ENCODE measurements around the gene SH3GL3. TPM values are rescaled to one million over a fixed set of nuclear protein-coding genes. Genes with fewer than 3 reads are reported as not detected.

Gene SH3GL3
- total and polyA plus RNA-seq, 4 donors: 0.31 to 8.4 (median 2.3) TPM

DNA sequence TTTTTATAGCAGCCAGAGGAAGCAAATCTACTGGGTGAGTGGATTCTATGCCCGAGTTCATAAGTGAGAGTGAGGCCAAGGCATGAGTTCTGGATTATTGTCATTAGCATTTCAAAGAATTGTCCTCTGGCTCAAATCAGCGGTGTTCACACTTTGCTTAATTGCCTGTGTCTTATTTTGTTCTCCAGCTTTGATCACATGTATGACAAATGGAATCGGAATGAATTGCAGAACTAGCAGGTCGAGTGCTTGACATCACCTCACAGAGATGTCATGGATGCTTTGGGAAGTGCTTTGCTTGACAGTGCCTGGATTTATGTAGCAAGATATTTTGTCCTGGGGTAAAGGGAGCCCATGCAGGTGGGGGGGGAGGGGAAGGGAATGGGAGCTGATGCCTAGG lies 68.0 kb downstream of the SH3GL3 start:
- ATAC-seq (ENCODE audit: insufficient read depth, low FRiP score) (no peak), DNase-seq (no peak)
- WGBS, 2 donors: 77 to 89% methylated on average over 4 of the region's 4 CpGs
- no peak overlapping the region for H3K9ac ChIP-seq (ENCODE audit: insufficient read depth in 1 of 2, low read length in 2 of 2)
- H3K9me3 ChIP-seq (ENCODE audit: control insufficient read depth in 4 of 4, insufficient read depth in 3 of 4, low read length in 3 of 4): no peaks in the 10 kb centered on the region
- no peaks in the 10 kb centered on the region for H3K27me3 ChIP-seq (ENCODE audit: control insufficient read depth in 3 of 3, insufficient read depth in 3 of 3, low read length in 2 of 3)
- H3K36me3 ChIP-seq (ENCODE audit: control insufficient read depth in 4 of 4, insufficient read depth in 4 of 4, low read length in 4 of 4): no peaks in the 10 kb centered on the region
- H3K4me3 ChIP-seq: no peak overlapping the region
- TF ChIP-seq, protein P1, sequence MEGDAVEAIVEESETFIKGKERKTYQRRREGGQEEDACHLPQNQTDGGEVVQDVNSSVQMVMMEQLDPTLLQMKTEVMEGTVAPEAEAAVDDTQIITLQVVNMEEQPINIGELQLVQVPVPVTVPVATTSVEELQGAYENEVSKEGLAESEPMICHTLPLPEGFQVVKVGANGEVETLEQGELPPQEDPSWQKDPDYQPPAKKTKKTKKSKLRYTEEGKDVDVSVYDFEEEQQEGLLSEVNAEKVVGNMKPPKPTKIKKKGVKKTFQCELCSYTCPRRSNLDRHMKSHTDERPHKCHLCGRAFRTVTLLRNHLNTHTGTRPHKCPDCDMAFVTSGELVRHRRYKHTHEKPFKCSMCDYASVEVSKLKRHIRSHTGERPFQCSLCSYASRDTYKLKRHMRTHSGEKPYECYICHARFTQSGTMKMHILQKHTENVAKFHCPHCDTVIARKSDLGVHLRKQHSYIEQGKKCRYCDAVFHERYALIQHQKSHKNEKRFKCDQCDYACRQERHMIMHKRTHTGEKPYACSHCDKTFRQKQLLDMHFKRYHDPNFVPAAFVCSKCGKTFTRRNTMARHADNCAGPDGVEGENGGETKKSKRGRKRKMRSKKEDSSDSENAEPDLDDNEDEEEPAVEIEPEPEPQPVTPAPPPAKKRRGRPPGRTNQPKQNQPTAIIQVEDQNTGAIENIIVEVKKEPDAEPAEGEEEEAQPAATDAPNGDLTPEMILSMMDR (IDR thresholded peaks at IDR 0.05; ENCODE audit: control extremely low read depth, extremely low read depth): no peak
- no peak overlapping the region for H3K27ac ChIP-seq (ENCODE audit: low read depth in 1 of 2, low read length in 1 of 2)
- H3K4me1 ChIP-seq (ENCODE audit: control insufficient read depth in 5 of 5, insufficient read depth in 5 of 5, low read length in 5 of 5): no peaks in the 10 kb centered on the region

DNA sequence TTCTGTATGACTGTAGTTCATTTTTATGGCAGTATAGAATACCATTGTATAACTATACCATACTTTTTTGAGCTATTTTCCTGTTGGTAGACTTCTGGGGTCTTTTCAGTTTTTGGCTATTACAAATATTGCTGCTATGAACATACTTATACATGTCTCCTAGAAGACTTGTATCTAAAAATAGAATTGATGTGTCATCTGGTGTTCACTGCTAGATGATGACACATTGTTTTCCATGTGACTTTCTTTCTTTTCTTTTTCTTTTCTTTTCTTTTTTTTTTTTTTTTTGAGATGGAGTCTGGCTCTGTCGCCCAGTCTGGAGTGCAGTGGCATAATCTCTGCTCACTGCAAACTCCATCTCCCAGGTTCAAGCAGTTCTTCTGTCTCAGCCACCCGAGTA lies 69.8 kb downstream of the SH3GL3 start:
- H3K9me3 ChIP-seq (ENCODE audit: control insufficient read depth in 4 of 4, insufficient read depth in 3 of 4, low read length in 3 of 4): no peaks in the 10 kb centered on the region
- H3K4me1 ChIP-seq (ENCODE audit: control insufficient read depth in 5 of 5, insufficient read depth in 5 of 5, low read length in 5 of 5): no peaks in the 10 kb centered on the region
- 88% methylated on average over 2 of the region's 2 CpGs for WGBS, 2 donors
- no peaks in the 10 kb centered on the region for H3K36me3 ChIP-seq (ENCODE audit: control insufficient read depth in 4 of 4, insufficient read depth in 4 of 4, low read length in 4 of 4)
- ATAC-seq (ENCODE audit: insufficient read depth, low FRiP score) (no peak), DNase-seq (no peak)
- H3K27ac ChIP-seq (ENCODE audit: low read depth in 1 of 2, low read length in 1 of 2): no peak overlapping the region
- H3K9ac ChIP-seq (ENCODE audit: insufficient read depth in 1 of 2, low read length in 2 of 2): no peak overlapping the region
- H3K4me3 ChIP-seq: no peak overlapping the region
- TF ChIP-seq, protein P1 (IDR thresholded peaks at IDR 0.05; ENCODE audit: control extremely low read depth, extremely low read depth): no peak
- H3K27me3 ChIP-seq (ENCODE audit: control insufficient read depth in 3 of 3, insufficient read depth in 3 of 3, low read length in 2 of 3): no peaks in the 10 kb centered on the region

DNA sequence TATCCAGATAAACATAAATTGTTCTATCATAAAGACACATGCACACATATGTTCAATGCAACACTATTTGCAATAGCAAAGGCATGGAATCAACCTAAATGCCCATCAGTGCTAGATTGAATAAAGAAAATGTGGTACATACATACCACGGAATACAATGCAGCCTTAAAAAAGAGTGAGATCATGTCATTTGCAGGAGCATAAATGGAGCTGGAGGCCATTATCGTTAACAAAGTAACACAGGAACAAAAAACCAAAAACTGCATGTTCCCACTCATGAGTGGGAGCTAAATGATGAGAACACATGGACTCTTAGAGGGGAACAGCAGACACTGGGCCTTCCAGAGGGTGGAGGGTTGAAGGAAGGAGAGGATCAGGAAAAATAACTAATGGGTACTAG lies 79.2 kb downstream of the SH3GL3 start:
- H3K9ac ChIP-seq (ENCODE audit: insufficient read depth in 1 of 2, low read length in 2 of 2): no peak overlapping the region
- peaks cover 0 to 8% (median 5%) of the 10 kb centered on the region in 4 donors for H3K9me3 ChIP-seq (ENCODE audit: control insufficient read depth in 4 of 4, insufficient read depth in 3 of 4, low read length in 3 of 4)
- ATAC-seq (ENCODE audit: insufficient read depth, low FRiP score): no peak
- TF ChIP-seq, protein P1 (IDR thresholded peaks at IDR 0.05; ENCODE audit: control extremely low read depth, extremely low read depth): no peak
- DNase-seq: no peak
- H3K27ac ChIP-seq (ENCODE audit: low read depth in 1 of 2, low read length in 1 of 2): no peak overlapping the region
- no peaks in the 10 kb centered on the region for H3K27me3 ChIP-seq (ENCODE audit: control insufficient read depth in 3 of 3, insufficient read depth in 3 of 3, low read length in 2 of 3)
- no peaks in the 10 kb centered on the region for H3K4me1 ChIP-seq (ENCODE audit: control insufficient read depth in 5 of 5, insufficient read depth in 5 of 5, low read length in 5 of 5)
- 86 to 87% methylated on average over 2 of the region's 2 CpGs for WGBS, 2 donors
- H3K4me3 ChIP-seq: no peak overlapping the region
- no peaks in the 10 kb centered on the region for H3K36me3 ChIP-seq (ENCODE audit: control insufficient read depth in 4 of 4, insufficient read depth in 4 of 4, low read length in 4 of 4)

DNA sequence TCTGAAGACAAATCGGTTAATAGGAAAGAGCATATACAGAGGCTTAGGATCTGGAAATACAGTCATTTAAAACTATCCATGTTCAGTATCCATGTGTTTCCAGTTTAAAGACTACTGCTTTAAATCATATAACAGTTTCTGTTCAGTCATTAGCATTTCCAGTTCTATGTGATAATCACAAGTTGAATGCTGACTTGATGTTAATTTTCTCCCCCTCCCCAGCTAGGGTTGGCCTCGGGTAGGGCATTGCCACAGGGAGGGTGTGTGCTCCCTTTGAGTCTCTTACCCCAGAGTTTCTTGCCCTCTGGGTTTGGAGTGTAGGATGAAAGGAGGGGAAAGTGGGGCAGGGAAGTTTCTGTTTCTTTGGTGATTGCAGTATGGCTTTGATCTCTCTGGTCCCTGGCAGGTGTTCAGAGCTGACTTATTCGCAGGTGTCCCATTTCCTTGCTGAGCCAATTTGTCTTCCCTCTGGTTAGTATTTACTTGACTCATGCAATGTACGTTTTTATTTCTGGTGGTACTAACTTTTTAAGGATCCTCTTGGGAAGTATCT lies 86.3 kb downstream of the SH3GL3 start:
- ATAC-seq (ENCODE audit: insufficient read depth, low FRiP score) (no peak), DNase-seq (no peak)
- no peak overlapping the region for H3K4me3 ChIP-seq
- peaks cover 0 to 7% (median 0%) of the 10 kb centered on the region in 4 donors for H3K9me3 ChIP-seq (ENCODE audit: control insufficient read depth in 4 of 4, insufficient read depth in 3 of 4, low read length in 3 of 4)
- TF ChIP-seq, protein P1 (IDR thresholded peaks at IDR 0.05; ENCODE audit: control extremely low read depth, extremely low read depth): no peak
- H3K36me3 ChIP-seq (ENCODE audit: control insufficient read depth in 4 of 4, insufficient read depth in 4 of 4, low read length in 4 of 4): no peaks in the 10 kb centered on the region
- no peaks in the 10 kb centered on the region for H3K4me1 ChIP-seq (ENCODE audit: control insufficient read depth in 5 of 5, insufficient read depth in 5 of 5, low read length in 5 of 5)
- no peak overlapping the region for H3K27ac ChIP-seq (ENCODE audit: low read depth in 1 of 2, low read length in 1 of 2)
- H3K27me3 ChIP-seq (ENCODE audit: control insufficient read depth in 3 of 3, insufficient read depth in 3 of 3, low read length in 2 of 3): no peaks in the 10 kb centered on the region
- no peak overlapping the region for H3K9ac ChIP-seq (ENCODE audit: insufficient read depth in 1 of 2, low read length in 2 of 2)
- 67 to 82% methylated on average over 4 of the region's 4 CpGs for WGBS, 2 donors

Data from lung (tissue), 12 donors.